Neural crest cell (in vitro differentiated cells): ENCODE measurements around the gene C6orf118. TPM values are rescaled to one million over a fixed set of nuclear protein-coding genes. Genes with fewer than 3 reads are reported as not detected.

Experiments
- DNase-seq: peaks from one replicate; pipeline ENCODE4 v3.0.0; 2021; ENCODE audit warnings: low read depth, mixed read lengths, low spot score
- H3K27ac Mint-ChIP-seq: one replicate; pipeline ENCODE4 v1.8.0; 2021; ENCODE audit warnings: mild to moderate bottlenecking, mixed read lengths; ENCODE audit not compliant: unreplicated experiment
- H3K27me3 Mint-ChIP-seq: 2 replicates; pipeline ENCODE4 v1.8.0; 2021; ENCODE audit warnings: low read depth, mild to moderate bottlenecking, mixed read lengths
- H3K36me3 Mint-ChIP-seq: 2 replicates; pipeline ENCODE4 v1.8.0; 2021; ENCODE audit warnings: low read depth, mild to moderate bottlenecking, mixed read lengths
- H3K4me1 Mint-ChIP-seq: 2 replicates; pipeline ENCODE4 v1.8.0; 2021; ENCODE audit warnings: mixed read lengths
- H3K4me3 Mint-ChIP-seq: one replicate; pipeline ENCODE4 v1.8.0; 2021; ENCODE audit warnings: mild to moderate bottlenecking, mixed read lengths
- H3K9me3 Mint-ChIP-seq: 2 replicates; pipeline ENCODE4 v1.8.0; 2021; ENCODE audit warnings: mixed read lengths
- total RNA-seq: library from RNA; stranded (reverse); gene quantifications from 2 replicates; pipeline ENCODE4 v1.2.1, GENCODE V29; 2021
- TF ChIP-seq, protein P1 (sequence below): fragments of 200-600 bp; sonication (generic); conservative IDR thresholded peaks from 2 replicates; pipeline ENCODE4 v1.5.0; 2021; ENCODE audit warnings: antibody characterized with exemption, mild to moderate bottlenecking

Gene C6orf118
- total RNA-seq, 1 donor from 2014 or later = 8.2 TPM

DNA sequence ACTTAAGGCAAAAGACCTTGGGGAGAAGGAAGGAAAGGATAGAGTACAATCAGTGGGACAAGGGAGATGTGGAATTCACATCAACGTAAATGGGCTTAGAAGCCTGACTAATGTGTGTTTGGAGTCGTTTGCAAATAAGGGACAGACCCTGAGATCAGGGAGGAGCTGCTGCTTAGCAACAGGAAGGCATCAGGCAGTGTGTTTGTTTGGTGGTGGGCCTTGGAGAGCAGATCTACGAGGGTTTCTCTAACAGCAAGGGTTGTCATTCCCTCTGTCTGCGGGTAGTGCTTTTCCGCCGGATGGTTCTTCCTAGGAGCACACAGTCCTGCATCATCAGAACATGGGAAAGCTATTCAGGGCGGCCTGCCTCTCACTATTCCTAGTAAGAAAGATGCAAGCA, 40.4 kb downstream of the C6orf118 start:
- Mint-ChIP-seq H3K4me1 (peaks cover 8% of the 10 kb centered on the region), H3K4me3 (no peak overlapping the region), H3K27me3 (no peaks in the 10 kb centered on the region), H3K36me3 (peaks cover 2% of the 10 kb centered on the region), H3K9me3 (no peaks in the 10 kb centered on the region), H3K27ac (peak overlapping the region; percentile 51)
- no peak for DNase-seq
- TF ChIP-seq, protein P1, sequence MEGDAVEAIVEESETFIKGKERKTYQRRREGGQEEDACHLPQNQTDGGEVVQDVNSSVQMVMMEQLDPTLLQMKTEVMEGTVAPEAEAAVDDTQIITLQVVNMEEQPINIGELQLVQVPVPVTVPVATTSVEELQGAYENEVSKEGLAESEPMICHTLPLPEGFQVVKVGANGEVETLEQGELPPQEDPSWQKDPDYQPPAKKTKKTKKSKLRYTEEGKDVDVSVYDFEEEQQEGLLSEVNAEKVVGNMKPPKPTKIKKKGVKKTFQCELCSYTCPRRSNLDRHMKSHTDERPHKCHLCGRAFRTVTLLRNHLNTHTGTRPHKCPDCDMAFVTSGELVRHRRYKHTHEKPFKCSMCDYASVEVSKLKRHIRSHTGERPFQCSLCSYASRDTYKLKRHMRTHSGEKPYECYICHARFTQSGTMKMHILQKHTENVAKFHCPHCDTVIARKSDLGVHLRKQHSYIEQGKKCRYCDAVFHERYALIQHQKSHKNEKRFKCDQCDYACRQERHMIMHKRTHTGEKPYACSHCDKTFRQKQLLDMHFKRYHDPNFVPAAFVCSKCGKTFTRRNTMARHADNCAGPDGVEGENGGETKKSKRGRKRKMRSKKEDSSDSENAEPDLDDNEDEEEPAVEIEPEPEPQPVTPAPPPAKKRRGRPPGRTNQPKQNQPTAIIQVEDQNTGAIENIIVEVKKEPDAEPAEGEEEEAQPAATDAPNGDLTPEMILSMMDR = no peak

DNA sequence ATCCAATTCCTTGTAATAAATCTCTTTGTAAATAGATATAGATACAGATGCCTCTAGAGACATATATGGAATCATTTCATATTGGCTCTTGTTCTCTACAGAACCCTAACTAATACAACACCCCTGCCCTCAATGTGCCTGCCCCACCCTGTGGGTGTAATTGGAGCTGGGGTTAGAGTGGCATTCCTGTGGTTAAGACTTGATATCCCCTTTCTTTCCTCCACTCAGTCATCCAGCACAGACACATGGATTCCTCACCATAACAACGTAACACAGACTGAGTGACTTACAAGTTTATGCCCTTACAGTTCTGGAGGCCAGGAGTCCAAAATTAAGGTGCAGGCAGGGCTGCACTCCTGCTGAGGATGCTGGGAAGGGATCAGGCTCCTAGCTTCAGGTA, 42.8 kb downstream of the C6orf118 start:
- Mint-ChIP-seq H3K4me3 (no peak overlapping the region), H3K27me3 (no peaks in the 10 kb centered on the region), H3K36me3 (peaks cover 7% of the 10 kb centered on the region), H3K4me1 (peaks cover 8% of the 10 kb centered on the region), H3K9me3 (peaks cover 6% of the 10 kb centered on the region), H3K27ac (peak overlapping the region; percentile 71)
- no peak for DNase-seq
- TF ChIP-seq, protein P1 = no peak

DNA sequence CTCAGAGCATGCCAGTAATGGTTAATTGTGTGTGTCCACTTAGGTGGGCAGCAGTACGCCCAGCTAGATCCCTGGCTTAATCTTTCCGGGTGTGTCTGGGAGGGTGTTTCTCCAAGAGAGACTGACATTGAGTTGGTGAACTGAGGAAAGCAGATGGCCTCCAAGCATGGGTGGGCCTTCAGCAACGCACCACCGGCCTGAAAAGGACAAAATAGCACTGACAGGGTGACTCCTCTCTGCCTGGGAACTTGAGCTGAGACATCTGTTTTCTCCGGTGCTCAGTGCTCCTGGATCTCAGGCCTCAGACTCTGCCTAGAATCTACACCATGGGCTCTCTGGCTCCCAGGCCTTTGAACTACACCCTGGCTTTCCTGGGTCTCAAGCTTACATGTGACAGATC, 43.2 kb downstream of the C6orf118 start:
- TF ChIP-seq, protein P1 = no peak
- DNase-seq = no peak
- Mint-ChIP-seq H3K27me3 (no peaks in the 10 kb centered on the region), H3K9me3 (peaks cover 6% of the 10 kb centered on the region), H3K36me3 (peaks cover 7% of the 10 kb centered on the region), H3K4me3 (no peak overlapping the region), H3K27ac (no peak overlapping the region), H3K4me1 (peaks cover 8% of the 10 kb centered on the region)

DNA sequence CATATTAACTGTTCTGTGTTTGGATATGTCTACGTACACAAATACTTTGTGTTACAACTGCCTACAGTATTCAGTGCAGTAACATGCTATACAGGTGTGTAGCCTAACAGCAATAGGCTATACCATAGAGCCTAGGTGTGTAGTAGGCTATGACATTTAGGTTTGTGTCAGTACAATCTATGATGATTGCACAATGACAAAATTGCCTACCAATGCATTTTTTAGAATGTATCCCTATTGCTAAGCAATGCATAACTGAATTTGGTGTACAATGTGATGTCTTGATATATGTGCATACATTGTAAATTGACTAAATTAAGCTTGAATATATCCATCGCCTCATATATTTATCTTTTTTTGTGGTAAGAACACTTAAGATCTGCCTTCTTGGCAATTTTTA, 48.9 kb downstream of the C6orf118 start:
- Mint-ChIP-seq H3K36me3 (peaks cover 23% of the 10 kb centered on the region), H3K4me3 (no peak overlapping the region), H3K4me1 (no peaks in the 10 kb centered on the region), H3K27me3 (no peaks in the 10 kb centered on the region), H3K27ac (no peak overlapping the region), H3K9me3 (peaks cover 24% of the 10 kb centered on the region)
- TF ChIP-seq, protein P1 = no peak
- no peak for DNase-seq

DNA sequence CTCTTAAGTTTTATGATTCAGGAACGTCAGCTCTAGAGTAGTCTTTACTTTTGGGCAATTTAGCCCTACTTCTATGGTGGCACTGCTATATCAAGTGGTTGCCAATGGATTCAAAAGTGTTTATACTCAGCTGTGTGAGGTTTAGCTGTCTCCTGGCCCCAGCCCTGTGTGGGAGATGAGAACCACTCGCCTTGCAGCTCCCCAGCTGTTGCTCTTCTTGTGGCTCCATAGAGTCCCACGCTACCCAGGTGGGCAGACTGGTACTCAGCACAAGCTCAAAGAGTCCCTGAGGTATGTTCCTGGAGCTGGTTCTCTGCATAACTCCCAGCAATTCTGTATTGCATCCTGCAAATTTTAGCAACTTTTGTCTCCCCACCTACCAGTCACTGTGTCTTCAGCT, 59.6 kb downstream of the C6orf118 start:
- TF ChIP-seq, protein P1 = no peak
- no peak for DNase-seq
- peaks cover 6% of the 10 kb centered on the region for H3K4me1 Mint-ChIP-seq
- peaks cover 3% of the 10 kb centered on the region for H3K36me3 Mint-ChIP-seq
- H3K9me3 Mint-ChIP-seq = peaks cover 6% of the 10 kb centered on the region
- peak overlapping the region; percentile 58 for H3K27ac Mint-ChIP-seq
- H3K27me3 Mint-ChIP-seq = no peaks in the 10 kb centered on the region
- no peak overlapping the region for H3K4me3 Mint-ChIP-seq

DNA sequence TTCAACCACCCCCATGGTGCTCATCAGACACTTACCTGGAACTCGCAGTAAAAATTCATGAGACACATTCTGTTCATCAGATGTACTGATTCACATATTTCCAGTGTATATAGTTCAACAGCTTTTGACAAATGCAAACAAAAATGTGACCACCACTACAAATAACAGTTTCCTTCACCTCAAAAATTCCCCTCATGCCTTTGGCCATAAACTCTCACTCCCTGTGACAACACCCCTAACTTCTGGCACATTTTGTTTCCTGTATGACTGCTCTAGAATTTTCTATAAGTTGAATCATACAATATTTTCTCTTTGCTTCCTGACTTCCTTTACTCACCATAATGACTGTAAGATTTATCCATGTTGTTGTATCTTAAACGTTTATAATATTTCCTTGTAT, 63.7 kb downstream of the C6orf118 start:
- H3K36me3 Mint-ChIP-seq = peaks cover 3% of the 10 kb centered on the region
- H3K27me3 Mint-ChIP-seq = no peaks in the 10 kb centered on the region
- no peak overlapping the region for H3K27ac Mint-ChIP-seq
- peaks cover 14% of the 10 kb centered on the region for H3K4me1 Mint-ChIP-seq
- H3K4me3 Mint-ChIP-seq = no peak overlapping the region
- H3K9me3 Mint-ChIP-seq = no peaks in the 10 kb centered on the region
- no peak for DNase-seq
- TF ChIP-seq, protein P1 = peak; percentile 9
